NCI-H748 treated with DMSO at 0.1 percent for 48 hours (cell line): ENCODE data around the gene TRRAP.

Experiments
- DNase-seq: peaks from one replicate; lab custom pipeline; 2025; lab: John Stamatoyannopoulos, UW

Gene TRRAP

DNA sequence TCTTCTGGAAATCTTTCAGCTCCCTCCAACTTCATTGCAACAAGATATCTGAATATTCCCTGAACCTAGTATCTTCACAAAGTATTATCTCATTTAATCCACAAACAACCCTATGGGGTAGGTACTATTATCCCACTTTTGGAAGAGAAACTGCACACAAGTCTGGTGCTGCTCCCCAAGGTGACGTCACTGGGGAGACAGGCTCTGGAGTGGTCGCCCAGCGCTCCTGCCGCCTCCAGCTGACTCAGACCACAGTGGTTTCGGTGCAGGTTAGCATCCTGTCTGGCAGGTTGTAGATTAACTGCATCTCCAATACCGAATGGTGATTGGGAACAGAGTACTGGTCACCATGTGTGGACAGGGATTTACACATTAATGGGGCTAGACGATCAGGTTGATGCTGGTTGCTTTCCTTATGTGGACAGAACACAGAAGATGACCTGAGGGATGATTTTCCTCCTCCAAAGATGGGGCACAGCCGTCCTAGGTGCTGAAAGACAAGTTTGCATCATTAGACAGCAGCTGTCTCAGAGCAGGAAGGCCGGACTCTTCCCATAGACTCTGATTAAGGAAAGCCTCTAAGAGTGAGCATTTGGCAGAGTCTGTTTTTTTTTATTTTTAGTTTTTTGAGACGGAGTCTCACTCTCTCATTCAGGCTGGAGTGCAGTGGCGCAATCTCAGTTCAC lies 128.6 kb downstream of the TRRAP start:
- no peak for DNase-seq

DNA sequence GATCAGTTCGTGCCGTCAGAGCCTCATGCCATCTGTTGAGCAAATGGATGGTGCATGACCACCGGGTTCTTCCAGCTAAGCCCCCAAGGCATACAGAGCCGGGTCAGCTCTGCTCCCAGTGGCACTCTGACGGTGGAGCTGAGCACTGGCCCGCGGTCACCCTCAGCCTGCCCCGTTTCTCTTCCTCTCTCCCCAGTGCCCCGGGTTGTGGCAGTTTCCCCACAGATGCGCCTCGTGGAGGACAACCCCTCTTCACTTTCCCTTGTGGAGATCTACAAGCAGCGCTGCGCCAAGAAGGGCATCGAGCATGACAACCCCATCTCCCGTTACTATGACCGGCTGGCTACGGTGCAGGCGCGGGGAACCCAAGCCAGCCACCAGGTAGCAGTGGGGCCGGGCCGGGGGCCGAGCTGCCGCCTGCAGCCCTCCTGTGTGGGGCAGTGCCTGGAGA lies 129.9 kb downstream of the TRRAP start:
- no peak for DNase-seq

DNA sequence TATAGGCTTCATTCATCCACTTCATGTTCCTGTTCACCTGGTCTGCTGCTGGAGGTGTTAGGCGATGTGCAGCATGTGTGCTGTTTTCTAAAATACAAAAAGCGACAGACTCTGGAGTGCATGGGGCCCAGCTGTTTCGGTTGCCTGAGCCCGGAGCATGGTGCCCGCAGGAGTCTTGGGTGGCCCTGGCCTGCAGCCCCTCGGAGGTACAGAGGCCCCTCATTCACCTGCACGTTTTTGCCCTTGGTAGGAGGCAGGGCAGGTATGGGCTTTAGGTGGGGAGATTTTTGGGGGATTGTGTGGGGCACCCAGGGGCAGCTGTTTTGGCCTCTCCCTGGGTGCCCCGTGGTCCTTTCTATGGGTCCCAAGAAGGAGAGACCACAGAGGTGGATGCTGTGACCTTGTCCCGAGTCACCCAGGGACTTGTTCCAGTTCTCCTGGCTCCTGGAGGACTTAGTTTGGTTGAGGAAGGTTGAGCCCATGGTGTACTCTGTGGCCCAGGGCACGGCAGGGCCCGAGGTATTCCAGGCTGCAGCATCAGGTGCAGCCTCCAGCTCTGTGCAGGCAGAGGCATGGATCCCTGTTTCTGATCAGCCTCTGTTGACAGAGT lies 130.7 kb downstream of the TRRAP start:
- DNase-seq = no peak

DNA sequence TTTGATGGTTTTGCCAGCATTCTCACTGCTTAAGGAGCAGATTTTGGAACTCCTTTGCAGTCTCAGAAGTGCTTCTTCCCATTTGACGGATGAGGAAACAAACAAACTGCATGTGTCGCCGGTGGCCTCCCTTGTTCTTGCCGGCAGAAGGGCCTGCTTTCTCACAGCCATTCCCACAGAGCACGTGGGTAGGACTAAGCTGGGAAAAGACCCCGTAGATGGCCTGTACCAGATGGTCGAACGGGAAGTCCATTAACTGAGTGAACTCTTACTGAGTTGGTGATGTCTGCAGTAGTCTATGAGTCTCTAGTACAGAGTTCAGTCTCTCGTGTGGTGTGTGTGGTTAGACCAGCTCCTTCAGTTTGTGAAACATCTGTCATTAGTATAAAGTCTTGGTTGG lies 131.9 kb downstream of the TRRAP start:
- no peak for DNase-seq

DNA sequence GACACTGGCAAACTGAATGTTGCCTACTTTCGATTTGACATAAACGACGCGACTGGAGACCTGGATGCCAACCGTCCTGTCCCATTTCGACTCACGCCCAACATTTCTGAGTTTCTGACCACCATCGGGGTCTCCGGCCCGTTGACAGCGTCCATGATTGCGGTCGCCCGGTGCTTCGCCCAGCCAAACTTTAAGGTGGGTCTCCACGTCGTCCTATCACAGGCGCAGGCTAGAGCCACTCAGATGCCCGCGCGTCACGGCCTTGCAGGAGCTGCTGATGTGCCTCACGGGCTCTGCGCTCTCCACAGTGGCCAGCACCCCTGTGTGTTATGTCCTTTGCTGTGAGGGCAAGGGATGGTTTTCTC lies 133.0 kb downstream of the TRRAP start:
- DNase-seq = no peak

DNA sequence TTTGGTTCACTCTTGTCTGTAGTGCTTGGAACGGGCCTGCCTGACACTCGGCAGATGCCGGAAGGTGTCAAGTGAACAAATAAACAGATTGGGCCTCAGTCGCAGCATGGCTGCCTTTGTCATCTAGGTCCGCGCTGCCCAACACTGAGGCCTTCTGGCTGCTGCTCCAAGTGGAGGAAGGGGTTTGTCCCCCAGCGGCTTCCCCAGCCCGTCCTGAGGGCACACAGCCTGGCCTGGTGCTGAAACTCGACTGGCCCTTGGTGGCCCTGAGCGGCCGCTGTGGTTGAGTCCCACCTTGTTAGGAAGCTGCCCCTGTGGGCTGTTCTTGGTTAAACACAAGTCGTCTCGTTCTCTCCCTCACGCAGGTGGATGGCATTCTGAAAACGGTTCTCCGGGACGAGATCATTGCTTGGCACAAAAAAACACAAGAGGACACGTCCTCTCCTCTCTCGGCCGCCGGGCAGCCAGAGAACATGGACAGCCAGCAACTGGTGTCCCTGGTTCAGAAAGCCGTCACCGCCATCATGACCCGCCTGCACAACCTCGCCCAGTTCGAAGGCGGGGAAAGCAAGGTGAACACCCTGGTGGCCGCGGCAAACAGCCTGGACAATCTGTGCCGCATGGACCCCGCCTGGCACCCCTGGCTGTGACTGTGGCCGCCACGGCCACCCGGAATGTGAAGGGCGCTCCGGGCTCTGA lies 133.5 kb downstream of the TRRAP start:
- DNase-seq = no peak

DNA sequence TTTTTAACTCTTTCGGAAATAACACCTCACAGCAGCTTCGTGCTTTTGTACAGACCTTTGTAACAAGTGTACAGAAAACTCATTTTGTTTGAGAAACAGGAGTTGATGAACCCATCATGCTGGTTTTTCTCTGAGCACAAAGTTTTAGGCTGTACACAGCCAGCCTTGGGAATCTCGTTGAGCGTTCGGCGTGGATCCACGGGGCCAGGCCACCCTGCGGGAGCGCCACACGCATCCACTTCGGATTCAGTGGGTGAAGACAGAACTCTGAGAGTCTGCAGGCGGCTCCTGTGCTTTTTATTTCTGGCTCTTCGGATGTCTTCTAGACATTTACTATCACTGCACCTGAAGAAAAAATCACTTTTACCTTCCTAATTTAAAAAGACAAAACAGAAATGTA lies 134.4 kb downstream of the TRRAP start:
- DNase-seq = no peak

DNA sequence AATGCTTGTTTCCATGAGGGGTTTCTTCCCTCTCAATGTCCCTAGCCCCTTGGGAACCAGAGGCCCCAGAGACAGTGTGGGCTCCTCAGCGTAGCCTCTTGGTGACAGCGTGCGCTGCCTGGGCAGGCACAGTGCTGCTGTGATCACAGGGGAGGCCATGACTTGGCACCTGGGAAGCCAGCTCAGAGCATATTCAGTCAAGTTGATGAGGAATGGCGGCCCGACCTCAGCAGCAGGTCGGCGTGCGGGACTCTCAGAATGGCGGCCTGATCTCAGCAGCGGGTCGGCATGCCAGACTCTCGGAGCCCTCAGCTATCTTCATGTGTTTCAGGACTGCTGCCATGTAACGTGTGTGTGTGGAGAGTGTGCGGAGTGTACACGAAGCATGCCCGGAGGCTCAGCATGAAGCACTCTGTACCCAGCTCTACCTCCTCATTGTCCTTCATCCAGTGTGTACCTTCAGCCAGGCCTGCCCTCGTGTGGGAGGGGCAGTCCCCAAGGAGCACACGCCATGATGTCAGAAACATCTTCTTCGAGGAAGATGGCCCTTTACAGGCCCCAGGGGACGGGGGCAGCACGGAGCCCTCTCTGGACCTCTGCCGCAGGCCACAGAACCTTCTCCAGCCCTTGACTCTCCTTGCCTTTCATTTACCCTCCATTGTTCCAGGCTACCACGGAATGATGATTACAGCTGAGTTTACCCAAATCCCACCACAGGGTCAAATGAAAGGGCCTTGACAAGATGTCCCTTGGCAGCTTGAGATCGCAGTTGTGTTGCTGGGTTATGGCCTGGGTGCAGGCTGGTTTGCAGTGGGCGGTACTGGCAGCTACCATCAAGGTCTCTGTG lies 135.2 kb downstream of the TRRAP start:
- no peak for DNase-seq

DNA sequence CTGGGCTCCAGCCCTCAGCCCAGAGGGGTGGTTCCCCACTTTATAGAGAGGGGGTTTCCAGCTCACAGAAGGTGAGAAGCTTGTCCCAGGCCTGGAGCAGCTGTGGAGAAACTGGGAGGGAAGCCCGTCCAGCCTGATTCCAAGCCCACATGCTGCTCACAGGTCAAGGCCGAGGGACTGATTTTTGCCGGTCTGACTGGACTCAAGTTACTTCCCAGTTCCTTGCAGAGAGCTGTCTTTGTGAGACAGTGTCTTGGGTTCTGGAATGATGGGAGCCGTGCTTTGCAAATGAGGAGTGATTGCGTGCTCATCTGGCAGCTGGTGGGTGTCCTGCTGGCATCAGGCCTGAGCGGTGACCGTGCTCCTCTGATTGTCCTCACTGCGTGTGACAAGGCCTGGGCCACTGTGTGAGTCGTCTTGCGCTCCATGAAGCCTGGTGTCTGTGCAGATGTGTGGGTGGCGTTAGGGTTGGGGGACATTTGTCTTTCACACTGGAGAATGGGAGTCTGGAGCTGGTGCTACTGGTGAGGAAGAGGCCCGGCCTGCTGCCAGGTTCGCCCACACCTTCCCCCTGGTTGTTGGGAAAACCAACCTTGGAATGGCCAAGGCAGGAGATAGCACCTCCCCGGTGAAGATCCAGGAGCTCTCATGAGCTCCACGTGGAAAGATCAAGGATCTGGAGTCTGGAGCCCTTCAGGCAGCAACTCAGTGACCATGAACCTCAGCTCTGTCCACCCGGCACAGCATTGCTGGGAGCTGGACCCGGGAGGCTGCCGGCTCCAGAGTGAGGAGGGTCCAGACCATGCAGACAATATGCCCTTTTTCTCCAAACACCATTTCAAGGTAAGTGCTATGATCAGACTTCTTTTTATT lies 136.0 kb downstream of the TRRAP start:
- DNase-seq = no peak

DNA sequence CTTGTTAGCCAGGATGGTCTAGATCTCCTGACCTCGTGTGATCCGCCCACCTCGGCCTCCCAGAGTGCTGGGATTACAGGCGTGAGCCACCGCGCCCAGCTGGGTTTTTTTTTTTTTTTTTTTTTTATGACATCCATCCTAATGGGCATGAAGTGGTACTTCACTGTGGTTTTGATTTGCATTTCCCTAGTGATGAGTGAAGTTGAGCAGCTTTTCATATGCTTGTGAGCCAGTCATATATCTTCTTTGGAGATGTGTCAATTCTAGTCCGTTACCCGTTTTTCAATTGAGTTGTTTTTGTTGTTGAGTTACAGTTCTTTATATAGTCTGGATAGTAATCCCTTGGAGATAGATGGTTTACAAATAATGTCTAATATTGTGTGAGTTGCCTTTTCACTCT lies 137.9 kb downstream of the TRRAP start:
- no peak for DNase-seq

DNA sequence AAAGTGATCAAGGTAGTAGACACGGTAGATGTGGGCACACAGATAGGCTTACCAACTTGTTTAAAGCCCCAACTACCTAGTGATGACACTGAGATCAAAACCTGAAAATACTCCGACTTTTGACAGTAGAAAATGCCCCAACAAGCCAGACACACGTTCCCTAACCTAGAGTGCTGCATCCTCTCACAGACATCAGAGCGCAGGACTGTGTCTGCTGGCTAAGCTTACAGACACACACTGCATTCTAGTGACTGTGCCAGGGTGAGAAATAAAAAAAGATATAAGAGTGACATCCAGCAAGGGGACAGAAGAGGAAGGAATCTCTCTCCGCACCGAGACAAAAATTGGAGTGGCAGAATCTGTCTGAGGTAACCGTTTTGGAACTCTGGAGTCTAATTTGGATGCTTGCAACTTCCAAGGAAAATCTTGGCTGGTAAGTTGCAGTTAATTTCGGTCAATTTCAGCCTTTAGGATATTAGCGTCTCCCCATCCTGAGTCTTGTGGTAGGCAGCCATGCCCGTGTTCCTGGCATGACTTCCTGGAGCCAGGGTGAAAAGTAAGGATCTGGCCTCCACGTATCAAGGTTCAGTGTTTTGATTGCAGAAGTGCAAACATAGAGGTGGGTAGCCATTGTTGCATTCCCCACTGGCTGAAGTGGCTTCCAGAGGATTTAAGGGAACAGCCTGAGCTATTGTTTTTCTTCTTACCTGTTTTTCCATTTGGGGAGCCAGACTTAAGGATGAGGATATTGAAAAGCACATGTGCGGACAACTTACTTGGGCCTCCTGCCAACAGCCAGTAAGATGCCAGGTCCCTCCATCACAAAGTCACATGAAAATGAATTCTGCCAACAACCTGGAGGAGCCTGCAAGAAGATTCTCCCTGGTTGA lies 141.4 kb downstream of the TRRAP start:
- no peak for DNase-seq

DNA sequence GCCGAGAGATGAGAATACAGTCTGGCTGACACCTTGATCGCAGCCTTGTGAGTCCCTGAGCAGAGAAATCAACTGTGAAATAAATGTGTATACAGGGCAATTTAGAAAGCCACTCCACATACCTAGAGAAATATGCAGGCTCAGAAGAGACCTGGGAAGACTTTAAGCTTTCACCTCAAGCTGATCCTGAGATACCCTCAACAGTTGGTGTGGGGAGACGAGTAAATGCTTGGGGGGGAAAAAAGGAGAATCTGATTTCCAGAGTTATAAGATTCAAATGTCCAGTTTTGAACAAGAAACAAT lies 142.0 kb downstream of the TRRAP start:
- no peak for DNase-seq

DNA sequence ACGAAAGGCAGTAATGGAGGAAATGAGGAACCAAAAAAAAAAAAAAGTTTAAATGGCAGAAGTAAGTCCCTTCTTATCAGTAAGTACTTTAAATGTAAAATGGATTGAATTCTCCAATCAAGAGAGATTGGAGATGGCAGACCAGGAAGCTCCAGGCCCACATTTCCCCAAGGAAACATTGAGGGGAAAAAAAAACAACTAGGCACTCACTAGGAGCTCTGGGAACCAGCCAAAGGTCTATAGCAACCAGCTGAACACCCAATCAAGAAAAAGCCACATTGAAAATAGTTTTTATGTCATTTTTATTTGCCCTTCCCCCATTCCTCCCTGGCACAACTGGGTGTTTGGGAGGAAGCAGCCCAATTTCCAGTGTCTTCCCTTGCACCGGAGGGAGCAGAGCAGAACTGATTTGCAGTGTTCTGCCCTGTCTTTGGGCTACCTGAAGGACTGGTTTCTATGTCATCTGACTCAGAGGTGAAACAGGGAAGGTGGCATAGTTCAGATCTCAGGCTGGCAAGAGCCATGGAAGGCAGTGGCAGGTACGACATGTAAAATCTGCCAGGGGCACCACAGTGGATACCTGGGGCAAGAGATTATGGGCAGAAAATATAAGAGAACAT lies 143.7 kb downstream of the TRRAP start:
- DNase-seq = no peak

DNA sequence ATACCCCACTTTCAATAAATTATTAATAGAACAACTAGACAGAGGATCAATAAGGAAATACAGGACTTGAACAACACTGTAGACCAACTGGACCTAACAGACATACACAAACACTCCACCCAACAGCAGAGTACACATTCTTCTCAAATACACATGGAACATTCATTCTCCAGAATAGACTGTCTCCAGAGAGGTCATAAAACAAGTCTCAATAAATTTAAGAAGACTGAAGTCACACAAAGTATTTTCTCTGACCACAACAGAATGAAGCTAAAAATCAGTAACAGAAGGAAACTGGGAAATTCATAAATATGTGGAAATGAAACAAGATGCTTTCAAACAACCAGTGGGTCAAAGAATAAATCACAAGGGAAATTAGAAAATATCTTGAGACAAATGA lies 145.7 kb downstream of the TRRAP start:
- no peak for DNase-seq

DNA sequence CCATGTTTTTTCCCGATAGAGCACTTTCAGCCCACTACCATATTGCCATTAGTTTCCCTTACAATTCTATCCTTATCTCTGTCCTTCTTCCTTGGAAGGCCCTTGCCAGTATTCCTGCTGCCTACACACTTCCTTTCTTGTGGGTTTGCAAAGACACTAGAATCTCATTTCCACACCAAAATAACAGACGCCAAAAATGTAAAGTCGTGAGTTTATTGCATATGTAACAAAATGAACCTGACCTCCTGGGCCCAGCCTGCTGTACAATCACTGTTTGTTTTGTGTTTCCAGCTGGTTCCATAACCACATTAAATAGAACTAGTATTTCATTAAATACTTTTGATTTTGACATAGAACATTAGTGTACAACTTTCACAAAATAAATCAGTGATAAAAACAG lies 148.9 kb downstream of the TRRAP start:
- no peak for DNase-seq

DNA sequence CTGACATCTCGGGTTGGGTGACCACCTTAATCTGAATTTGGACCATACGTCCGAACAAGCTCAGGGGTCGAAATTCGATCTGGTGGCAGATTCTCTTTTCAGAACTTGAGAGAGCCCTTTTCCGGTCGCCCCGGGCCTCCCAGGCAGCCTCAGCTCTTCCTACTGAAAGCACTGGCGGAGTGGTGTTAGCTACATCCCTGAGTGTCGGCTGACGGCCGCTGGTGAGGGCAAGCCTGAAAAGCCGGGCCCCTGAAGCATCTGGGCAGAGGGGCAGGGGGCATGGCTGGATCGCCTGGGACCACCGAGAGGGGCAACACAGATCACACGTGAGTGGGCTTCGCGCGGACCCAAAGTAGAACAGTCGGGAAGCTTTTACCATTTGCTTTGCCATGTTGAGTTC lies 149.5 kb downstream of the TRRAP start:
- no peak for DNase-seq

DNA sequence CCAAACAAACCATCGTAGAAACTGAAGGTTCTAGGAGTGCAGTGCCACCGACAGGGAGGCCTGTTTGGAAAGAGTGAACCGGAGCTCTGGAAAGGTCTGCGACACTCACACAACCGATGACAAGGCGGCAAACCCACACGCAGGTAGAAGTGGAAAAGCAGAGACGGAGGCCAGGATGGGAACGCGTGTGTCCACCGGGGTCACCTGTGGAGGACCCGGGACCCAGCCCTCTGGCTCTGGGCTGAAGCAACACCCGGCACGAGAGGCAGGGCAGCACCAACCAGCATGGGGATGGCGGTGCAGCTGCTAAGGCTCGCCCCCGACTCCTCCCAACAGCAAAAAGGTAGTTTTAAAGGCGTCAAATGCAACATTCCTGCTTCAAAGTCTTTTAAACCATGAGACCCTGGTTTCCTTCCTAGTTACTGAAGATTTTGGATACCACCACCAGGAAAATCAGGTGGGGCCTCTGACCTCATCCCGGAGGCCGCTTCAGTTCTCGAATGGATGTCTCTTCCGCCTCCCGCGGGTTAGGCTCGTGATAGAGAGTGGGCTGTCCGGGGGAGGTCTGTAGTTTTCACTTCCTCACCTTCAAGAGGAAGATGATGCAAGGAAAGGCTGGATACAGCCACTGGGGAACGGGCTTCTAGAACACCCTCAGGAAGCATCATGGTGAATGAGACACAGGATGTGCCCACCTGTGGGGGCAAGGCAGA lies 150.1 kb downstream of the TRRAP start:
- no peak for DNase-seq

DNA sequence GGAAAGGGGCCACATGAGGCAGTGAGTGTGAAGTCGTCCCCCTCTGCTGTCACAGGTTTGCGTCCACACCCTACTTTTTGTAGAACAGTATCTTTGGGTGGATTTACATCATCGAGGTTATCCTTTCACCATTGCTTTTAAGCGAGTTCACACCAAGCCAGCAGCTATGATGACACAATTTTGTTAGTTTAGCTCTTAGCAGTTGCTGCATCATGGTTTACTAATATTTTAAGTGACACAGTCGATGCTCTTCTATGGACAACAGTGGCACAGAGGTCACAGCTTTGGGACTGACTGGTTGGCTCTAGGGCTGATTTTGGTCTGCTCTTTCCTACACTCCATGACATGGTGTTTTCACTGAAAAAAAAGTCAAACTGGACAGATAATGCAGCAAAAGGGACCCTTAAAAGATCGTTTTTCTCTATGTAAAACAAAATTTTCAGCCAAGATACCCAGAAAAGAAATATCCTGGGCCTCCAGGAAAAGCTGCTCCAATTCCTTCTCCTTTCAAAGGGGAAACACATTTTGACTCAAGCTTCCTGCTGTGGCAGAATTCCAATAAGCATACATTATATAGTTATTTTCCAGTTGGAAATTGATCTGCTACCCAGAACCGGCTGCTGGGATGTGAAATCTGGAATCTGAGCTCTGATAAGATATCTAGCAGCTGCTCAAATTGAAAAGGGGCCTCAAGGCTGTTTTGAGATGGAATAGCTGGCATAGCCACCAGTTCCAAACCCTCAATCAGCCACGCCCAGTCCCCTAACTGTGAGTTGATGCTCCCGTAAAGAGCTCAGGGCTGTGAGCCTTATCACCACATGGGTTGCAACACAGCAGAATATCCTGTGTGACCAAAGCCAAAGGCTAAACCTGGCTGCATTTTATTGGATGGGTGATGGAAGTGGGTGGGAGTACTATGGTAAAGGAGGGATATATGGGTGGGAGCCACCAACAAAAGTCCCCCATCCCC lies 151.4 kb downstream of the TRRAP start:
- DNase-seq = no peak
